Activated CD4-positive, alpha-beta T cell treated with anti-CD3 and anti-CD28 coated beads for 24 hours (primary cell): Measurements from ENCODE around the gene RLF.

ENCODE experiments used
- DNase-seq, 2 donors: peaks; one replicate each; pipeline ENCODE4 v3.0.0-alpha.2; 2020; ENCODE audit warnings: low read depth in 2 of 2

The RLF gene

DNA sequence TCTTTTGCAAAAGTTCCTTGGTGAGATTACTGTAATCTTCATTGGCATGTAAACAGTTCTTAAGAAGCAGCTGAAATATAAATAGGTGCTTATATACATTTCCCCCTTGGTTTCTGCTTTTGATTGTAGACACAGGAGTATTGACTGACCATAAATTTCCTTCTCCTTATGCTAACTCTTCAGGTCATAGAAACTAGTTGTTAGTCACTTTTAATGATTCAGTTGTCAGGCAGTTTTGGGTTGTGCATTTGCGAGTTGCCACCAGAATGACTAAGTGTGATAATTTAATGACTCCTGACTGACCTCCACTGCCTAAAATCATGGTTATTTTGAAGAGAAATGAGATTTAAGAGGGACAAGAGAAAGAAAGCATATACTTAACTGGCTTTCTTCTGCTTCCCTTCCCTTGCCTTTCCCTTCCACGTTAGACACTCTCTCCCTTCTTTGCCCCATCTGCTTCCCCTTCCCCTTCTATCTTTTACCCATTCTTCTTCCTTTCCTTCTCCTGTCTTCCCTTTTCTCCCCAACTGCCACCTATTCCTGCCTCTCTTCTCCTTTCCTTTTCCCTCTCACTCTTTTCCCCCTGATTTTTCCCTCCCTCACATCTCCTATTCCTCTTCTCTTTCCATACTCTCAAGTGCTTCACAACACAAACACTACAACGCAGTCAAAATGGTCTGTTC lies 109.1 kb downstream of the RLF start:
- no peak for DNase-seq

DNA sequence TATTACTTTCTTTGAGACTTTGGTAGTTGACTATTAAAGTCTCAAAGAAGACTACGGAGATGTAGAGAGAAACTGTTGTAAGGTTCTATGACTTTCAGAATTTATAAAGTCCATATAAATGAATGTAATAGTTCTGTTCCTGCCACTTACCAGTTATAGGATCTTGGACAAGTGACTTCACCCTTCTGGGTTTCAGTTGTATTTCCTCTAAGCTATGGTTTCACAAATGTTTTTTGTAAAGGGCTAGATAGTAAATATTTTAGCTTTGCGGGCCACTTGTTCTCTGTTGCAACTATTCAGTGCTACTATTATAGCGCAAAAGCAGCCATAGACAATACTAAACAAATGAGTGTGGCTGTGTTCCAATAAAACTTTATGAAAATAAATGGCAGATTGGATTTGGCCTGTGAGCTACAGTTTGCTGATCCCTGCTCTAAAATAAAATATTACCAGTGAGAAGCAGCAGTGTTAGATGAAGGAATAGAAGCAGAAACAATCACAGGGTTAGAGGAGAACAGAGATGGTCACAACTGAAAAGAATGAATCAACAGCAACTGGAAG lies 111.5 kb downstream of the RLF start:
- DNase-seq, result no peak

DNA sequence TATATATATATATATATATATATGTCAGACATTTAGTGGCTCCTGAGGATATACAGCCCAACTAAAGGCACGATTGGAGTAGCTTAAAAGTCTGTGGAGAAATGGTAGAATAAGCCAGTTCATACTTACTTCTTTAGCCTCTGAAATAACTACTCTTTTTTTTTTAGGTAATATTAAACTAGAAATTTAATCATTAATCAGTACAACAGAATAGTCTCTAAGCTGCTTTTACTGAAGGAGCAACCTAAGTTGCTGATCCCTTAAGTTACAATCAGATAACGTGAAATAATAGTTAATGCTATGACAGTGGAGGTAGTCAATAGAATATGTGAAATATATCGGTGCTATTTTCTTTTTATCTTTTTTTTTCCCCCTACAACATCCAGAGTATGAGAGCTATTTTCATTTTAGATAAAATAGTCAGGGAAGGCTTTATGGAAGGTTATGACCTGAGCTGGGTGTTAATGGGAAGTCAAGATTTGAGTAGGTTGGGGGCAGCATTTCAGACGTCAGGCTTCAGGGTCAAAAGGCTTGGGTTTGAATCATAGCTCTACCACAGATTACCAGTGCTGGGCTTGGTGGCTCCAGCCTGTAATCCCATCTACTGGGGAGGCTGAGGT lies 112.5 kb downstream of the RLF start:
- no peak for DNase-seq

DNA sequence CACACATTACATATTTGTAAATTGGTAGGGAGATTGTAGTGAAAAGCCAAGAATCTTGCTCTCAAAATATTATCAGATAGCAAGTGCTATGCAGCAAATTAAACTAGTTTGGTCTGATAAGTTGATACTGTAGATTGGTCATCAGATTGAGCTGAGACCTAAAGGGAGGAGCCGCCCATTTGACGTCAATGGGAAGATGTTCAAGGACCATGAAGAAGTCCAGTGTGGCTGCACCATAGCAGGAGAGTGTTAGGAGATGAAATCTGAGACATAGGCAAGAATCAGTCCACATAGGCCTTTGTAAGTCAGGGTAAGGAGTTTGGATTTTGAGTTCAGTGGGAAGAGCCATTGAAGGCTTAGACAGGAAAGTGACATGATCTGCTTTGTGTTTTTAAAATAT lies 113.1 kb downstream of the RLF start:
- no peak for DNase-seq

DNA sequence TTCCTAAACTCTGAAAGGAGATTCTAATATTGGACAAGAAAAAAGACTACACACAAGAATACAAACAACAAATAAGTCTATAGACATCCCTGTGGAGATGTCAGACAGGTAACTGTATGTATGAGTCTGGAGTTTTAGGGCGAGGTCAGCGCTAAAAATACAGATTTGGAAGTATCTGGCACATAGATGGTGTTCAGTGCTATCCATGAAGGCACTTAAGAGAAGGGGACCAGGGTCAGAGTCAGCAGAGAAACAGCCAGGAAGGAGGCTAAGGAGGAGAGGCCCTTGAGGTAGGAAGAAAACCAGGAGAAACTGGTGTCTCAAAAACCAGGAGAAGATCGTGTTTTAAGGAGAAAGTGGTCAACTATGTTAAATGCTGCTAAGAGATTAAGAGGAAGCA lies 114.9 kb downstream of the RLF start:
- no peak for DNase-seq

DNA sequence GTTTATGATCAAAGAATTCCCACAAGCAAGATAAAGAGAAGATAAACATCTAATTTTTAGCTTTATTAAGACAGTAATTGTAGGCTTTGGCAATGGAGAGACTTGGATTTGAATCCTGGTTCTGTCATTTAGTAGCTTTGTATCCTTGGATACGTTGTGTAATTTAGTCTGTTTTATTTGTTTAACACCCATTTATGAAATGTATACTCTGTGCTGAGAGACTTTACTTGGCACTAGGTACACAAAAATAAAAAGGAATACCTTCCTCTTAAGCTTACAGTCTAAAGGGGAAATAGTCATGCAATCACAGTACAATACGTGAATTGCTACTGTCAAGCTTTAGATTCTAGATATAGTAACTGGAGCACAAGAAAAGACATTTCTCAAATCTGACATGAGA lies 120.7 kb downstream of the RLF start:
- DNase-seq, result no peak
